Measurements from ENCODE around the gene E2F2. TPM values are rescaled to one million over a fixed set of nuclear protein-coding genes. Genes with fewer than 3 reads are reported as not detected.

Gene E2F2
- total and polyA plus RNA-seq, 2 of the 4 experiments (the other 2 are of a cell fraction): 0.36 to 0.51 TPM

DNA sequence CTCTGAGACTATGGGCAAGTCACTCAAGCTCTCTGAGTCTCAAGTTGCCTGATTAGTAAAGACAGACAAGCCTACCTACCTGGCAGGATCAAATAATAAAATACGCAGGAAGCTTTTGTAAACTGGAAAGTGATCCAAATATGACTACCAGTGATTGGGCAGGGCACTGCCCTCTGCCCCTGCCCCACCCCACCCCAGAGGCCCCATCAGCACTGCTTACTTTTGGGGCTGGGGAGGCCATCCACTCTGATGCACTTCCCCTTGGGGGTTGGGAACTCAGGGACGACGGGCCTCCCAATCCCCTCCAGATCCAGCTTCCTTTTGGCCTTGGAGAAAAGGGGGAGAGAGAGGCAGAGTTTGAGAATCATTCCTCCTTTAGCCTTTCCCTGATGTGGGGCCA lies 6.9 kb downstream of the E2F2 start:
- Histone ChIP-seq H3K4me1 (ENCODE audit: control insufficient read depth, insufficient read depth, low read length) (peaks cover 4% of the 10 kb centered on the region; the same call in 1 of the 2 replicates), H2BK5ac (ENCODE audit: low read depth, low read length, poor library complexity, severe bottlenecking) (no peak overlapping the region), H4K20me1 (ENCODE audit: insufficient read depth, low read length) (no peaks in the 10 kb centered on the region), H2BK15ac (ENCODE audit: low read depth, low read length) (no peak overlapping the region), H3K4me2 (ENCODE audit: low read depth, low read length) (no peak overlapping the region), H3K4ac (ENCODE audit: low read depth, low read length) (no peak overlapping the region), H3K27me3 (ENCODE audit: control insufficient read depth, insufficient read depth, low read length) (no peaks in the 10 kb centered on the region), H3K9me1 (ENCODE audit: insufficient read depth, low read length) (peaks cover 2% of the 10 kb centered on the region; the same call in 1 of the 2 replicates), H3K14ac (replicated peaks; ENCODE audit: low read depth, low read length) (no peak overlapping the region), H4K5ac (ENCODE audit: low read depth, low read length) (no peak overlapping the region), H3K4me3 (ENCODE audit: insufficient read depth, low read depth, low read length) (no peak overlapping the region), H4K91ac (ENCODE audit: insufficient read depth, low read depth, low read length) (no peak overlapping the region), H3K36me3 (ENCODE audit: control insufficient read depth, insufficient read depth, low read length) (no peaks in the 10 kb centered on the region), H4K8ac (ENCODE audit: low read depth in 2 of 2, low read length in 2 of 2) (no peak overlapping the region), H2AFZ (replicated peaks; ENCODE audit: low read length, poor library complexity) (no peak overlapping the region), H2BK20ac (ENCODE audit: low read depth, low read length) (no peak overlapping the region), H3K18ac (ENCODE audit: low read depth, low read length) (no peak overlapping the region), H3K27ac (ENCODE audit: insufficient read depth, low read length) (no peak overlapping the region), H3K9me3 (ENCODE audit: control insufficient read depth, insufficient read depth, low read length) (no peaks in the 10 kb centered on the region), H3K23ac (ENCODE audit: low read depth, low read length) (no peak overlapping the region), H3K56ac (ENCODE audit: extremely low read depth, insufficient read depth, low read length) (no peak overlapping the region), H3K9ac (ENCODE audit: low read depth, low read length) (no peak overlapping the region), H3K79me1 (ENCODE audit: low read depth in 1 of 2, low read length in 2 of 2) (no peaks in the 10 kb centered on the region; a peak in 1 of 4 replicates), H2AK5ac (ENCODE audit: low read depth, low read length) (peak overlapping the region; percentile 12; the same call in 1 of the 2 replicates), H2BK120ac (ENCODE audit: low read depth, low read length) (no peak overlapping the region), H2AK9ac (replicated peaks; ENCODE audit: low read depth, low read length, poor library complexity) (no peak overlapping the region)
- BruUV-seq (replicated peaks): no TSS peak
- TF ChIP-seq RAD21 (IDR thresholded peaks at IDR 0.05; ENCODE audit: low read length) (no peak), BHLHE40 (IDR thresholded peaks at IDR 0.05; ENCODE audit: low read depth, low read length) (no peak), RCOR1 (IDR thresholded peaks at IDR 0.05; ENCODE audit: insufficient replicate concordance, low read length) (no peak), POLR2A (IDR thresholded peaks at IDR 0.05; ENCODE audit: low read depth, low read length) (no peak), CEBPB (IDR thresholded peaks at IDR 0.05; ENCODE audit: low read depth, low read length) (no peak), CHD1 (IDR thresholded peaks at IDR 0.05; ENCODE audit: low read depth, low read length) (no peak), RFX5 (IDR thresholded peaks at IDR 0.05; ENCODE audit: low read depth, low read length) (no peak), FOS (IDR thresholded peaks at IDR 0.05; ENCODE audit: low read depth, low read length) (no peak), MAZ (IDR thresholded peaks at IDR 0.05; ENCODE audit: borderline replicate concordance, low read depth, low read length) (no peak), NFE2L2 (IDR thresholded peaks at IDR 0.05; ENCODE audit: low read depth, low read length) (no peak), MXI1 (IDR thresholded peaks at IDR 0.05; ENCODE audit: borderline replicate concordance, low read depth, low read length) (no peak), SMC3 (IDR thresholded peaks at IDR 0.05; ENCODE audit: low read depth, low read length) (no peak), MAFK (IDR thresholded peaks at IDR 0.05; ENCODE audit: low read depth, low read length) (no peak)
- TF ChIP-seq, protein P1, sequence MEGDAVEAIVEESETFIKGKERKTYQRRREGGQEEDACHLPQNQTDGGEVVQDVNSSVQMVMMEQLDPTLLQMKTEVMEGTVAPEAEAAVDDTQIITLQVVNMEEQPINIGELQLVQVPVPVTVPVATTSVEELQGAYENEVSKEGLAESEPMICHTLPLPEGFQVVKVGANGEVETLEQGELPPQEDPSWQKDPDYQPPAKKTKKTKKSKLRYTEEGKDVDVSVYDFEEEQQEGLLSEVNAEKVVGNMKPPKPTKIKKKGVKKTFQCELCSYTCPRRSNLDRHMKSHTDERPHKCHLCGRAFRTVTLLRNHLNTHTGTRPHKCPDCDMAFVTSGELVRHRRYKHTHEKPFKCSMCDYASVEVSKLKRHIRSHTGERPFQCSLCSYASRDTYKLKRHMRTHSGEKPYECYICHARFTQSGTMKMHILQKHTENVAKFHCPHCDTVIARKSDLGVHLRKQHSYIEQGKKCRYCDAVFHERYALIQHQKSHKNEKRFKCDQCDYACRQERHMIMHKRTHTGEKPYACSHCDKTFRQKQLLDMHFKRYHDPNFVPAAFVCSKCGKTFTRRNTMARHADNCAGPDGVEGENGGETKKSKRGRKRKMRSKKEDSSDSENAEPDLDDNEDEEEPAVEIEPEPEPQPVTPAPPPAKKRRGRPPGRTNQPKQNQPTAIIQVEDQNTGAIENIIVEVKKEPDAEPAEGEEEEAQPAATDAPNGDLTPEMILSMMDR (conservative IDR thresholded peaks at IDR 0.05; ENCODE audit: low read depth, low read length): no peak
- TF ChIP-seq, protein P2, sequence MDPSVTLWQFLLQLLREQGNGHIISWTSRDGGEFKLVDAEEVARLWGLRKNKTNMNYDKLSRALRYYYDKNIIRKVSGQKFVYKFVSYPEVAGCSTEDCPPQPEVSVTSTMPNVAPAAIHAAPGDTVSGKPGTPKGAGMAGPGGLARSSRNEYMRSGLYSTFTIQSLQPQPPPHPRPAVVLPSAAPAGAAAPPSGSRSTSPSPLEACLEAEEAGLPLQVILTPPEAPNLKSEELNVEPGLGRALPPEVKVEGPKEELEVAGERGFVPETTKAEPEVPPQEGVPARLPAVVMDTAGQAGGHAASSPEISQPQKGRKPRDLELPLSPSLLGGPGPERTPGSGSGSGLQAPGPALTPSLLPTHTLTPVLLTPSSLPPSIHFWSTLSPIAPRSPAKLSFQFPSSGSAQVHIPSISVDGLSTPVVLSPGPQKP (IDR thresholded peaks at IDR 0.05; ENCODE audit: borderline replicate concordance, low read depth, low read length): no peak
- TF ChIP-seq, protein P3, sequence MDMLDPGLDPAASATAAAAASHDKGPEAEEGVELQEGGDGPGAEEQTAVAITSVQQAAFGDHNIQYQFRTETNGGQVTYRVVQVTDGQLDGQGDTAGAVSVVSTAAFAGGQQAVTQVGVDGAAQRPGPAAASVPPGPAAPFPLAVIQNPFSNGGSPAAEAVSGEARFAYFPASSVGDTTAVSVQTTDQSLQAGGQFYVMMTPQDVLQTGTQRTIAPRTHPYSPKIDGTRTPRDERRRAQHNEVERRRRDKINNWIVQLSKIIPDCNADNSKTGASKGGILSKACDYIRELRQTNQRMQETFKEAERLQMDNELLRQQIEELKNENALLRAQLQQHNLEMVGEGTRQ (IDR thresholded peaks at IDR 0.05; ENCODE audit: low read depth, low read length): no peak
- DNase-seq (no peak), ATAC-seq (ENCODE audit: low read depth) (no peak)
- ChIA-PET POLR2A (ENCODE audit: unreplicated experiment) (no interaction called here), CTCF (no interaction called here)
- intact Hi-C loops (cut with micrococcal nuclease) (no loop called here), in situ Hi-C loops (cut with MboI; ENCODE audit: low sequenced_read_pairs) (no loop called here), dilution Hi-C loops (cut with HindIII; ENCODE audit: low sequenced_read_pairs, unreplicated experiment) (no loop called here)
- no CpG with 5 or more reads among the region's 3 CpGs for WGBS, 2 experiments (ENCODE audit: extremely low coverage in 2 of 2, insufficient read length in 1 of 2)

Measured in IMR-90 (cell line).